AG08395 (cell line): ENCODE results near the gene PAX5.

ENCODE experiments used
- DNase-seq: peaks from one replicate; pipeline ENCODE4 v3.0.0; 2012; ENCODE audit warnings: mixed read lengths, low spot score

PAX5 gene

GRCh38 chr9:36835271-36835996 lies 198.6 kb downstream of the PAX5 start:
- DNase-seq = no peak

GRCh38 chr9:36834736-36835135 lies 199.3 kb downstream of the PAX5 start:
- no peak for DNase-seq

- no peak for DNase-seq
Measured at GRCh38 chr9:36833954-36834353, 200.1 kb downstream of the PAX5 start.

GRCh38 chr9:36832164-36832795 lies 201.8 kb downstream of the PAX5 start:
- DNase-seq = no peak

- no peak for DNase-seq
Measured at GRCh38 chr9:36831381-36832161, 202.5 kb downstream of the PAX5 start.

- DNase-seq = no peak
Measured at GRCh38 chr9:36828611-36829013, 205.5 kb downstream of the PAX5 start.

- no peak for DNase-seq
Measured at GRCh38 chr9:36827593-36827992, 206.5 kb downstream of the PAX5 start.

GRCh38 chr9:36826581-36826980 lies 207.5 kb downstream of the PAX5 start:
- DNase-seq = no peak

- DNase-seq = no peak
Measured at GRCh38 chr9:36825179-36825578, 208.9 kb downstream of the PAX5 start.

- no peak for DNase-seq
Measured at GRCh38 chr9:36823934-36824333, 210.1 kb downstream of the PAX5 start.

GRCh38 chr9:36823466-36823865 lies 210.6 kb downstream of the PAX5 start:
- DNase-seq = no peak

GRCh38 chr9:36822201-36822600 lies 211.9 kb downstream of the PAX5 start:
- no peak for DNase-seq

- no peak for DNase-seq
Measured at GRCh38 chr9:36820392-36820861, 213.6 kb downstream of the PAX5 start.

- DNase-seq = no peak
Measured at GRCh38 chr9:36818965-36819870, 214.8 kb downstream of the PAX5 start.

- no peak for DNase-seq
Measured at GRCh38 chr9:36818242-36818938, 215.7 kb downstream of the PAX5 start.

GRCh38 chr9:36817160-36817834 lies 216.8 kb downstream of the PAX5 start:
- DNase-seq = no peak

GRCh38 chr9:36816371-36816770 lies 217.7 kb downstream of the PAX5 start:
- no peak for DNase-seq

GRCh38 chr9:36815566-36816348 lies 218.3 kb downstream of the PAX5 start:
- no peak for DNase-seq

- DNase-seq = no peak
Measured at GRCh38 chr9:36815023-36815422, 219.0 kb downstream of the PAX5 start.

GRCh38 chr9:36813154-36813553 lies 220.9 kb downstream of the PAX5 start:
- DNase-seq = no peak
